Stimulated activated CD4-positive, alpha-beta T cell treated with anti-CD3 and anti-CD28 coated beads, Interleukin-1b, Interleukin-23, amount 100 ng/mL, for 4 hours (primary cell): ENCODE measurements around the gene RPGR.

ENCODE experiments used
- DNase-seq, 2 donors: peaks; one replicate each; pipeline ENCODE4 v3.0.0-alpha.2; 2020; ENCODE audit warnings: low read depth in 2 of 2

The RPGR gene

GRCh38 chrX:38262715-38263620 lies 64.3 kb downstream of the RPGR start:
- no peak for DNase-seq

- DNase-seq, result no peak
Measured at GRCh38 chrX:38260231-38260630, 67.1 kb downstream of the RPGR start.

DNA sequence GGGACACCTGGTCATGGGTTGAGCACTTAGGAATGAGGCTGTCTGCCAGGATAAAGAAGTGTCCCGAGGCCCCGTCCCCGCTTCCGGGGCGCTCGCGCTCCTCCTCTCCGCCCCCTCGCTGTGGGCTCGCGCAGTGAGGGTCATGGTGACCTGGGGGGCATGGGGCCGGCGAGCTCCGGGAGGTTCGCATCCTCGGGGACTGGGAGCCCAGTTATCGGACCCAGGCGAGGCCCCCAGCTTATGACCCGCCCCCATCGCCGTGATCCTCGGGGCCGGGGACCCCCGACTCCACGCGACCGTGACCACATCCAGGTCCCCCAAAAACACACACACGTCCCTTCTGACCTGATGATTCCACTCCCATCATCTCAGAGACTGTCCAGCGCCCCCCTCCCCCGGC lies 71.3 kb downstream of the RPGR start:
- DNase-seq, result no peak

DNA sequence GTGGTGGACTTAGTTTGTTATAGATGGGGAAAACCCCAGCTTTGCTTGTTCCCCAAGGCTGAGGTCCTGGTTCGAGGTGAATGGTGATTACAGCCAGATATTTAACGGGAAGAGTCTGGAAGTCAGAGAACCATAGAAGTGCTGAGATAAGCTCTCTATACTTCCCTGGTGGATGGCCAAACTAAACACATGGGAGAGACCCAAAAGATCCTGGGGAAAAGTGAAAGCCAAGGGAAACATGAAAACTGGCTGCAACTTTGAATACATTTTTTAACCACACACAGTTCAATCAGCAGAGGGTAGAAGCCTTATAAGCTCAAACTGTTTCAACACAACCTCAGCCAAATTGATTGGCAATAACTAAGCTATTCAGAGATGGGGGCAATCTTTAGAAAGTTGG lies 77.3 kb downstream of the RPGR start:
- DNase-seq, result no peak

GRCh38 chrX:38247051-38247450 lies 80.3 kb downstream of the RPGR start:
- DNase-seq, result no peak

DNA sequence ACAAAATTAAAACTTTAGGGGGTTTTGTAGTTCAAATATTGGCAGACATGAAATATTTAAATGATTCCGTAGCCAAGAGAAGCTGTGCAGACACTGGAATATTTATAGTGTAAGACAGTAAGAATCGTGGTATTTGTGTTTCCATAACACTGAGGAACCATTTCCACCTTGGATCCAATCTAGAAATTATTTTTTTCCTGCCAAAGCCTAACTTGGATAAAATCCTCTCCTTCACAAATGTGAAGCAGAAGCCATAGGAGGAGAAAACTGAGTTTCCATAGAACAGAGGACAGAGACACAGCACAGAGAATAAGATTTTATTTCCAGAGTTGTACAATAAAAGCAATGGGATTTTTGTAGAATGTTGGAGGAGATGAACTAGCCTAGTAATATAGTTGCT lies 86.8 kb downstream of the RPGR start:
- DNase-seq, result no peak

- no peak for DNase-seq
Measured at GRCh38 chrX:38236901-38237615, 90.3 kb downstream of the RPGR start.

DNA sequence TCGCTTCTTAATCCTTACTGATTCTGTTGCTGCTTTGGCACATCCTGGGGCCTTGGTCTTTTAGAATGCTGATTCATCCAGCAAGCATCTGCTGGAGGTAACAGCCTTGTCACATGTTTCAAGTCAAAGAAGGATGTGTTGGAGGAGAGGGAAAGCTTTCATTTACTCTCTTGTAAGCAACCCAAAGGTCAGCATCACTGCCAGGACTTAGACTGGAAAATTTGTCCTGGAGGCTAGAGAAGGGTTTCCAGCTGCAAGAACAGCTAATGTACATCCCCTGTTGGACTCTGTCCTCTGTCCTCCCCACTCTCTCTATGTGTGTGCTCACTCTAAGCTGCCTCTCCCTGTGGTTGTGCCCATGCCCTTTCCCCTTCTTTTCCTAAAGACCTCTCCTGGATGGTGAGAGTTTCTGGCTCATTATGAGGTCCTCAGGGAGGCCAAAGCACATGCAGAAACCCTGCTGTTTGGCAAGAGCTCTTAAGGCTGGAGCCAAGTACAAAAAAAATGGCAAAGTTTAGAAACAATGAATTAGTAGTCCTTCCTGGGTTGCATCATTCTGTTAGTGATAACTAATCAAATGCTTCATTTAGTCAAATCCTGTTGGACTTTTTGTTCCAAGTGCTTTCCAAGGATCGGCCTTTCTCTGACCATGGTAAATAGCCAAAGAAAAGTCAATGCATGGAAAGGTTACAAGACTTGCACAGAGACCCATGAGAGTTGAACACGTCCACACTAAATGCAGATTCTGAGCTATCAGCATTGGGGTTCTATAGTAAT lies 93.2 kb downstream of the RPGR start:
- DNase-seq, result no peak

GRCh38 chrX:38232079-38232686 lies 95.1 kb downstream of the RPGR start:
- no peak for DNase-seq

DNA sequence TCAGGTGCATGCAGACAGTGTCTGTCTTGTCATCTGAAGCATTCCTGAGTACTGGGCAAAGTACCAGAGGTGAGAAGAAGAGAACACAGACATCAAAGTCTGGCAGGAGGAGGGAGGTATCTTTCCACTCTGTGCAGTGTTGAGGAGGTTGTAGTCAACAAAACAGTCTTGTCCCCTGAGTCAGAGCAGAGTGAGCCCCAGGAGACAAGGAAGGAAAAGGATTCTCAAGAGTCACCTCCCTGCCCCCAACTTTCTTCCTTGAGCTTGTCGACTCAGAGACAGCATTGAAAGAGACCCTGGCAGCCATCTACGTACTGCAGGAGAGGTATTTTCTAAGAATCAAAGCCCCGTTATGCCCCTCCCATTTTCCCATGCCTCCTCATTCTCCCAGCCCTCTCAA lies 102.2 kb downstream of the RPGR start:
- DNase-seq, result no peak

- DNase-seq, result no peak
Measured at GRCh38 chrX:38224160-38224559, 103.1 kb downstream of the RPGR start.

DNA sequence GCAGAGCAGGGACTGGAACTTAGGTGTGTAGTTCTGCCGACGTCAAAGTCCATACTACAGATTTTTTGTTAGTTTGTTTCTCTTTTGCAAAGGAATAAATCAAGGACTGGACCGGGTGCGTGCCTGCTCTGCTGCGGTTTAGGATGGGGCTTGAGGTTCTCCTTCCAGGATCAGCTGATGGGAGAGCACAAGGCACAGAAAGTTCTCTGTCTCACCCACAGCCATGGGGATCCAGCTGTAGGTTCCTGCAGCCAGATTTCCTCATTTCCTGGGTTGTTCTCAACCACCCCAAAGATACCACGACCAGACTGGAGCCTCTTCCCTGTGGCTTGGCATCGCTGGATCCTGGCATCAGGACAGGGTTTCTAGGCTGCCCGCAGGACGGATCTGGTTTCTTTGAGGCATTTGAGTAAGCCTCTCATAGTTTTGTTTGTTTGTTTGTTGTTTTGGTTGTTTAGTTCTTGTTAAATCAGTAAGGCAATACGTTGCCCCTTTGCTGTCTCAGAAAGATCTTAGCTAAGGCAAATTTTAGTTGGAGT lies 105.8 kb downstream of the RPGR start:
- DNase-seq, result no peak

GRCh38 chrX:38220415-38221390 lies 106.6 kb downstream of the RPGR start, which contains the start of gene SRPX:
SRPX (minus strand) TSS chrX:38220871; CDS start chrX:38220792, 79 bp downstream.
- DNase-seq, result no peak

DNA sequence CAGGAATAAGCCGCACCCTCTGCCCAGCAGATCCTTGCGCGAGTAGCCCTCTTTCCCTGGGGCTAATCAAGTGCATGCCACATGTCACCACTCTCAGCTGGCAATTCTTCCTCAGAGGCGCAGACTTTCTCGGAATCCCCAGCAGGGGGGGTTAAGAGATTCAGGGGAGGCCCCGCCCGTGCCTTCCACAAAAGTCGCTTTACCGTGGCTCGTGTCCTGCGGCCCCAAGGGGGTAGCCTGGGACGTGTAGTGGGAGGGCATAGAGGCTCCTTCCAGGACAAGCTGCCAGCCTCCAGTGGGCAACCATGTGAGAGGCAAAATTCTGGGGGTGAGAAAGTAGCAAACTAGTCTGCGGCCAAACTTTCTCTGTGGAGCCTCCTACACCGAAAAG lies 107.3 kb downstream of the RPGR start:
- DNase-seq, result no peak
